ENCODE data around the gene TRIP4. TPM values are rescaled to one million over a fixed set of nuclear protein-coding genes. Genes with fewer than 3 reads are reported as not detected.
"Not testable (repeated sequence)": the region's sequence is repeated elsewhere in the genome, so short reads cannot be mapped to it uniquely, and the experiment has no call there.

The TRIP4 gene
- total RNA-seq, 1 donor from 2014 or later, result 16.0 TPM

- no peak for DNase-seq (ENCODE audit: low spot score)
- intact Hi-C loops (cut with DNase I), result loop anchor here (10.0 kb wide), 1 partner anchor 960 kb away; the partner anchor contains the start of gene USP3
Measured at GRCh38 chr15:64464276-64465005, 76.8 kb downstream of the TRIP4 start.

GRCh38 chr15:64466408-64467141, 78.9 kb downstream of the TRIP4 start:
- DNase-seq (ENCODE audit: low spot score), result no peak
- intact Hi-C loops (cut with DNase I), result loop anchor here (10.0 kb wide), 1 partner anchor 962 kb away; the partner anchor contains the start of gene USP3

GRCh38 chr15:64472161-64472560, 84.5 kb downstream of the TRIP4 start:
- no peak for DNase-seq (ENCODE audit: low spot score)
- intact Hi-C loops (cut with DNase I), result no loop called here

GRCh38 chr15:64474846-64475245, 87.2 kb downstream of the TRIP4 start:
- no peak for DNase-seq (ENCODE audit: low spot score)
- intact Hi-C loops (cut with DNase I), result no loop called here

- intact Hi-C loops (cut with DNase I), result no loop called here
- DNase-seq (ENCODE audit: low spot score), result no peak
Measured at GRCh38 chr15:64476550-64476949, 88.9 kb downstream of the TRIP4 start.

- intact Hi-C loops (cut with DNase I), result no loop called here
Measured at GRCh38 chr15:64478863-64479262, 91.2 kb downstream of the TRIP4 start.

GRCh38 chr15:64480891-64481290, 93.3 kb downstream of the TRIP4 start:
- no peak for DNase-seq (ENCODE audit: low spot score)
- intact Hi-C loops (cut with DNase I), result no loop called here

More at GRCh38 chr15:64478863-64479262, 91.2 kb downstream of the TRIP4 start:
- no peak for DNase-seq (ENCODE audit: low spot score)

- intact Hi-C loops (cut with DNase I), result no loop called here
- DNase-seq (ENCODE audit: low spot score), result no peak
Measured at GRCh38 chr15:64483749-64484148, 96.1 kb downstream of the TRIP4 start.

GRCh38 chr15:64485796-64486195, 98.2 kb downstream of the TRIP4 start:
- intact Hi-C loops (cut with DNase I), result no loop called here
- DNase-seq (ENCODE audit: low spot score), result no peak

- no peak for DNase-seq (ENCODE audit: low spot score)
- intact Hi-C loops (cut with DNase I), result no loop called here
Measured at GRCh38 chr15:64490598-64491259, 103.1 kb downstream of the TRIP4 start.

- intact Hi-C loops (cut with DNase I), result no loop called here
- no peak for DNase-seq (ENCODE audit: low spot score)
Measured at GRCh38 chr15:64493641-64494040, 106.0 kb downstream of the TRIP4 start.

- intact Hi-C loops (cut with DNase I); DNase-seq (ENCODE audit: low spot score): not testable (repeated sequence)
Measured at GRCh38 chr15:64495968-64496367, 108.3 kb downstream of the TRIP4 start.

GRCh38 chr15:64500695-64501395, 113.2 kb downstream of the TRIP4 start:
- DNase-seq (ENCODE audit: low spot score), result no peak
- intact Hi-C loops (cut with DNase I), result no loop called here

- intact Hi-C loops (cut with DNase I), result no loop called here
- DNase-seq (ENCODE audit: low spot score), result no peak
Measured at GRCh38 chr15:64501396-64501715, 113.7 kb downstream of the TRIP4 start.

GRCh38 chr15:64502151-64502550, 114.5 kb downstream of the TRIP4 start:
- intact Hi-C loops (cut with DNase I), result no loop called here
- no peak for DNase-seq (ENCODE audit: low spot score)

GRCh38 chr15:64502551-64502950, 114.9 kb downstream of the TRIP4 start:
- intact Hi-C loops (cut with DNase I), result no loop called here
- no peak for DNase-seq (ENCODE audit: low spot score)

- intact Hi-C loops (cut with DNase I), result no loop called here
- no peak for DNase-seq (ENCODE audit: low spot score)
Measured at GRCh38 chr15:64503197-64503596, 115.6 kb downstream of the TRIP4 start.

GRCh38 chr15:64503640-64504039, 116.0 kb downstream of the TRIP4 start:
- intact Hi-C loops (cut with DNase I), result no loop called here
- DNase-seq (ENCODE audit: low spot score), result no peak
